ENCODE results near the gene NSD1.

- TF ChIP-seq, protein P1, sequence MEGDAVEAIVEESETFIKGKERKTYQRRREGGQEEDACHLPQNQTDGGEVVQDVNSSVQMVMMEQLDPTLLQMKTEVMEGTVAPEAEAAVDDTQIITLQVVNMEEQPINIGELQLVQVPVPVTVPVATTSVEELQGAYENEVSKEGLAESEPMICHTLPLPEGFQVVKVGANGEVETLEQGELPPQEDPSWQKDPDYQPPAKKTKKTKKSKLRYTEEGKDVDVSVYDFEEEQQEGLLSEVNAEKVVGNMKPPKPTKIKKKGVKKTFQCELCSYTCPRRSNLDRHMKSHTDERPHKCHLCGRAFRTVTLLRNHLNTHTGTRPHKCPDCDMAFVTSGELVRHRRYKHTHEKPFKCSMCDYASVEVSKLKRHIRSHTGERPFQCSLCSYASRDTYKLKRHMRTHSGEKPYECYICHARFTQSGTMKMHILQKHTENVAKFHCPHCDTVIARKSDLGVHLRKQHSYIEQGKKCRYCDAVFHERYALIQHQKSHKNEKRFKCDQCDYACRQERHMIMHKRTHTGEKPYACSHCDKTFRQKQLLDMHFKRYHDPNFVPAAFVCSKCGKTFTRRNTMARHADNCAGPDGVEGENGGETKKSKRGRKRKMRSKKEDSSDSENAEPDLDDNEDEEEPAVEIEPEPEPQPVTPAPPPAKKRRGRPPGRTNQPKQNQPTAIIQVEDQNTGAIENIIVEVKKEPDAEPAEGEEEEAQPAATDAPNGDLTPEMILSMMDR (conservative IDR thresholded peaks at IDR 0.05; ENCODE audit: low read depth, low read length), result no peak
- no peak for TF ChIP-seq EZH2phosphoT487 (IDR thresholded peaks at IDR 0.05; ENCODE audit: borderline replicate concordance, low read length)
These were observed 116.4 kb downstream of the NSD1 start for GRCh38 chr5:177249761-177250537.
